Osteocyte (in vitro differentiated cells): ENCODE measurements around the gene NCK2. TPM values are rescaled to one million over a fixed set of nuclear protein-coding genes. Genes with fewer than 3 reads are reported as not detected.

Experiments
- DNase-seq: peaks from one replicate; pipeline ENCODE4 v3.0.0; 2021; ENCODE audit warnings: mixed read lengths; ENCODE audit not compliant: unreplicated experiment; ENCODE audit errors: extremely low spot score
- H3K27ac Mint-ChIP-seq: one replicate; pipeline ENCODE4 v1.8.0; 2021; ENCODE audit warnings: mild to moderate bottlenecking, mixed read lengths; ENCODE audit not compliant: unreplicated experiment
- H3K27me3 Mint-ChIP-seq: one replicate; pipeline ENCODE4 v1.8.0; 2021; ENCODE audit warnings: mixed read lengths; ENCODE audit not compliant: unreplicated experiment
- H3K36me3 Mint-ChIP-seq: one replicate; pipeline ENCODE4 v1.8.0; 2021; ENCODE audit warnings: mixed read lengths; ENCODE audit not compliant: unreplicated experiment
- H3K4me1 Mint-ChIP-seq: one replicate; pipeline ENCODE4 v1.8.0; 2021; ENCODE audit warnings: mixed read lengths; ENCODE audit not compliant: unreplicated experiment
- H3K4me3 Mint-ChIP-seq: one replicate; pipeline ENCODE4 v1.8.0; 2021; ENCODE audit warnings: mild to moderate bottlenecking, moderate library complexity, mixed read lengths; ENCODE audit not compliant: unreplicated experiment
- H3K9me3 Mint-ChIP-seq: one replicate; pipeline ENCODE4 v1.8.0; 2021; ENCODE audit warnings: mixed read lengths; ENCODE audit not compliant: unreplicated experiment
- CTCF ChIP-seq: fragments of 200-600 bp; sonication (generic); IDR thresholded peaks from 2 replicates; pipeline ENCODE4 v1.5.0; 2021; ENCODE audit warnings: antibody characterized with exemption, mild to moderate bottlenecking, moderate library complexity
- total RNA-seq: library from RNA; stranded (reverse); gene quantifications from 2 replicates; pipeline ENCODE4 v1.2.1, GENCODE V29; 2021

NCK2 gene
- total RNA-seq, 1 donor from 2014 or later, result 39.5 TPM

- no peaks in the 10 kb centered on the region for H3K9me3 Mint-ChIP-seq
- peaks cover 42% of the 10 kb centered on the region for H3K27me3 Mint-ChIP-seq
- H3K4me3 Mint-ChIP-seq, result no peak overlapping the region
- H3K36me3 Mint-ChIP-seq, result no peaks in the 10 kb centered on the region
- no peak for DNase-seq
- no peak overlapping the region for H3K27ac Mint-ChIP-seq
- TF ChIP-seq CTCF, result no peak
- H3K4me1 Mint-ChIP-seq, result no peaks in the 10 kb centered on the region
These were observed 33.3 kb upstream of the NCK2 start for GRCh38 chr2:105711394-105711793.

- no peak for TF ChIP-seq CTCF
- Mint-ChIP-seq H3K9me3 (no peaks in the 10 kb centered on the region), H3K27me3 (peaks cover 45% of the 10 kb centered on the region), H3K4me3 (no peak overlapping the region), H3K36me3 (no peaks in the 10 kb centered on the region), H3K27ac (no peak overlapping the region), H3K4me1 (no peaks in the 10 kb centered on the region)
- no peak for DNase-seq
These were observed 32.4 kb upstream of the NCK2 start for GRCh38 chr2:105712166-105712915.

GRCh38 chr2:105712981-105713596 is 31.6 kb upstream of the NCK2 start:
- Mint-ChIP-seq H3K27ac (no peak overlapping the region), H3K36me3 (no peaks in the 10 kb centered on the region), H3K4me1 (no peaks in the 10 kb centered on the region), H3K9me3 (no peaks in the 10 kb centered on the region), H3K27me3 (peaks cover 48% of the 10 kb centered on the region), H3K4me3 (no peak overlapping the region)
- DNase-seq, result no peak
- TF ChIP-seq CTCF, result no peak

- Mint-ChIP-seq H3K4me3 (no peak overlapping the region), H3K27me3 (peaks cover 49% of the 10 kb centered on the region), H3K36me3 (no peaks in the 10 kb centered on the region), H3K9me3 (no peaks in the 10 kb centered on the region), H3K27ac (no peak overlapping the region), H3K4me1 (no peaks in the 10 kb centered on the region)
- DNase-seq, result no peak
- TF ChIP-seq CTCF, result no peak
These were observed 30.6 kb upstream of the NCK2 start for GRCh38 chr2:105714141-105714540.

- no peak for TF ChIP-seq CTCF
- no peaks in the 10 kb centered on the region for H3K36me3 Mint-ChIP-seq
- no peak overlapping the region for H3K4me3 Mint-ChIP-seq
- H3K27ac Mint-ChIP-seq, result no peak overlapping the region
- H3K27me3 Mint-ChIP-seq, result peaks cover 53% of the 10 kb centered on the region
- no peaks in the 10 kb centered on the region for H3K4me1 Mint-ChIP-seq
- H3K9me3 Mint-ChIP-seq, result no peaks in the 10 kb centered on the region
- DNase-seq, result no peak
These were observed 25.7 kb upstream of the NCK2 start for GRCh38 chr2:105718846-105719481.
